ENCODE measurements around the gene IFT74.

- no peak for TF ChIP-seq CTCF (IDR thresholded peaks at IDR 0.05)
- no peak for TF ChIP-seq POLR2A (IDR thresholded peaks at IDR 0.05)
Observed at GRCh38 chr9:26950521-26950920, 5.7 kb upstream of the IFT74 start.
